ENCODE data around the gene SULT1A2. TPM values are rescaled to one million over a fixed set of nuclear protein-coding genes. Genes with fewer than 3 reads are reported as not detected.
"Not testable (repeated sequence)": the region's sequence is repeated elsewhere in the genome, so short reads cannot be mapped to it uniquely, and the experiment has no call there.

The SULT1A2 gene
- total RNA-seq, 1 experiment from 2014 or later, result 2.8 TPM

DNA sequence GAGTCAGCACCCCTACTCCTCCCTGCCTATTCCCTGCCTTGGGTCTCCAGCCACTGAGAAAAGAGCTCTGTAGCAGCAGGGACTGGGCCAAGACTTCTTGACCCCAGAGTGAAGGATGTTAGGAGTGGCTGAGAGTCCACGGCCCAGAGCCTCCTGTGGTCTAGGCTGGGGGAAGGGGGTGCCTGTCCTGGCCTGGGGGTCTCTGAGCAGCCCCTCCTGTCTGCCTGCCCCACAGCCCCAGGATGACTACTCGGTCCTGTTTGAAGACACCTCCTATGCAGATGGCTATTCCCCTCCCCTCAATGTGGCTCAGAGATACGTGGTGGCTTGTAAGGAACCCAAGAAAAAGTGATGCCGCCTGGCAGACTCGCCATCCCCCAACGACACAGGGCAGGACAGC, 5.5 kb downstream of the SULT1A2 start:
- DNase-seq (ENCODE audit: low spot score), result no peak

DNA sequence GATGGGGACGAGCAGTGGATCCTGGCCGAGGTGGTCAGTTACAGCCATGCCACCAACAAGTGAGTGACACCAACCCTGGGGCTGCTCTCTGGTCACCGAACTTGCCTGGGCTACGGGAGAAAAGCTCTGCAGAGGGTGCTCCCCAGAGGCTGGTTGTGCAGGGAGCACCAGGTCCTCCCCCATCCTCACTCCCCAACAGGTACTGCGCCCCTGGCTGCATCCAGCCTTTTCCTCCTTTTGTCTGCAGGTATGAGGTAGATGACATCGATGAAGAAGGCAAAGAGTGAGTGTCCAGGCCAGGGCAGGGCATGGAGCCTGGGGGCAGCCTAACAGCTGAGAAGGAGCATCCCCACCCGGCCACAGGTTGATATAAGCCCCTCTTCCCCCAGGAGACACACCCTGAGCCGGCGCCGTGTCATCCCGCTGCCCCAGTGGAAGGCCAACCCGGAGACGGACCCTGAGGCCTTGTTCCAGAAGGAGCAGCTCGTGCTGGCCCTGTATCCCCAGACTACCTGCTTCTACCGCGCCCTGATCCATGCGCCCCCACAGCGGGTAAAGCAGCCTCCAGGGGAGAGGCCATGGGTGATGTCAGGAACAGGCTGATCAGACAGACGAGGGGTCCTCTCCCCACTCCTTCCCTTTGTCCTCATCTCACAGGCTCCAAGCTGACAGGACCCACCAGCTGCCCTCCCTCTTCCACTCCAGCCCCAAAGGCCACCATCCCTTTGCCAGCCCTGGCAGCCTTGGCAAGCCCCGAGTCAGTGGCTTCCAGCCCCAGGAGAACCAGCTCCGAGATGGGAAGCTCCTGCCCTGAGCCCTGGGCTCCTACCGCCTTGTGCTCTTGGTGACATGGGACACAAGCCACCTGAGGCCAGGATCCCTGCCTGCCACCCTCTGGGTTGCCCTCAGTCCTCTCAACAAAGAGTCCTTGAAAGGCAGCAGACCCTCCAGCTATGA, 6.2 kb downstream of the SULT1A2 start:
- no peak for DNase-seq (ENCODE audit: low spot score)

DNA sequence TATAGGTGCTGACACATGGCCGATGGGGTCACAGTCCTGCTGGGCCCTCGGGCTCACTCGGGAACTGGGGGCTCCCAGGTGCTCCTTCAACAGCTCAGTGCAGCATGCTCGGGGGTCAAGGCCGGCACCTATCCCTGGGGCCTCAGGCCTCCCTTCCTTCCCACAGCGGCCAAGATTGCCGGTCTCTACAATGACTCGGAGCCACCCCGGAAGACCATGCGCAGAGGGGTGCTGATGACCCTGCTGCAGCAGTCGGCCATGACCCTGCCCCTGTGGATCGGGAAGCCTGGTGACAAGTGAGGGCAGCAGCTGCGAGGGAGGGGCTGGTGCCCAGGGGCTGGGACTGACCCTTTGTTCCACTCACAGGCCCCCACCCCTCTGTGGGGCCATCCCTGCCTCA, 6.9 kb downstream of the SULT1A2 start:
- DNase-seq (ENCODE audit: low spot score), result no peak

DNA sequence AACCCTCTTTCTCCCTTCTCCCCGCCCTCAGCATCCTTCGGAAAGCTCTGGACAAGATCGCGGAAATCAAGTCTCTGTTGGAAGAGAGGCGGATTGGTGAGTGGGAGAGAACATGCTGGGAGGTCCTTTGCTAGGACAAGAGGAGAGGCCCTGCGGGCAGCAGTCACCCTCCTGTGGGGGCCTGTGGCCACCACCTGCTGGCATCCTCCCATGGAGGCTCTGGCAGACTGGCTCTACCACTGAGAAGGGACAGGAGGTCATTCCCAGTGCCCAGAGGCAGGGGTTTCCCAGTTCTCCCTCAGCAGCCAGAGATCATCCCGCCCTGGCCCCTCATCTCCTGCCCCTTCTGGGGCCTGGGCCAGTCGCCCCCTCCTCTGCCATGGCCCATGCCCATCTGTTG, 7.8 kb downstream of the SULT1A2 start:
- no peak for DNase-seq (ENCODE audit: low spot score)

DNA sequence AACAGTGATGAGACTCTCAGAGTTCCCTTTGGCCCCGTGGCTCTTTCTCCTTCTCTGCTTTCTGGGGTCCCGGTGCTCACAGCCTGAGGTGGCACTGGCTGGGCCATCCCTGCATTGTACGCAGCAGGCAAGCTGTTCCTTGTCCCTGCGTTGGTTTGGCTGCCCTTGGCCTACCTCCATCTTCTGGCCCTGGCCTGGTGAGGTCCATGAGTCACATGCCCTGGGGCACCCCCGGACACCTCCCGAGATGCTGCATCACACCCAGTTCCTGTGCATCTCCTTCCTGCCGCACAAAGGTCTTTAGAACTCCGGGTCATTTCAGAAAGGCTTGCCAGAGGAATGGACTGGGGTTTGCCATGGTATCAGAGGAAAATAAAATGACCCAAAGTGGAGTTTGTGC, 9.5 kb downstream of the SULT1A2 start:
- DNase-seq (ENCODE audit: low spot score), result no peak

DNA sequence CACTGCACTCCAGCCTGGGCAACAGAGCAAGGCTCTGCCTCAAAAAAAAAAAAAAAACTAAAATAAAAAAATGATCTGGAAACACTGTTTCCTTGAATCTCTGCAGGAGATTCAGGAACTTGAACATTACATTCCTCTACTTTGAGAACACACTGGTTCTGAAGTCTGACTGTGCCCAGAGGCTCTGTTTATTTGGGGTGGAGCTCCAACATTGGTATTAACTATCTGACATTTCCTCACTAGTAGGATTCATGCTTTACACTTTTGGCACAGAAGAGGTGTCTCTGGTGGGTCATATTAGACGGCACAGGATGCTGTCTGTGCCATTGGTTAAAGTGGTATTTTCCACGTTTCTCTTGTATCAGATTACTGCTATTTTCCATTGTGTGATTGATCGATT, 10.4 kb downstream of the SULT1A2 start:
- DNase-seq (ENCODE audit: low spot score), result no peak

DNA sequence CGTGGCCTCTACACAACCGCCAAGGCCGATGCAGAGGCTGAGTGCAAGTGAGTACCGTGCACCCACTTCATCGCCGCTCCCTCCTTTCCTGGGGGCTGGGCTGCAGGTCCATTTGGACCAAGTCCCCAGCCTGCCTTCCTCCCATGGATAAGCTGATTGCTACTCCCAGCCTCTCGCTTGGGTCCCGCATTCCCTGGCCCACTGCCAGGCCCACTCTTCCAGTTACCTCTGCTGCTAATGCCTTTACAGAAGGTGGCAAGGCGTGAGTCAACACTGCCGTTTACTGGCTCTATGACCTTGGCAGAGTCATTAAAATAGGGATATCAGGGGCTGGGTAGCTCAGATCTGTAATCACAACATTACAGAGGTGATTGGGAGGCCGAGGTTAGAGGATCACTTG, 11.2 kb downstream of the SULT1A2 start:
- DNase-seq (ENCODE audit: low spot score), result no peak

DNA sequence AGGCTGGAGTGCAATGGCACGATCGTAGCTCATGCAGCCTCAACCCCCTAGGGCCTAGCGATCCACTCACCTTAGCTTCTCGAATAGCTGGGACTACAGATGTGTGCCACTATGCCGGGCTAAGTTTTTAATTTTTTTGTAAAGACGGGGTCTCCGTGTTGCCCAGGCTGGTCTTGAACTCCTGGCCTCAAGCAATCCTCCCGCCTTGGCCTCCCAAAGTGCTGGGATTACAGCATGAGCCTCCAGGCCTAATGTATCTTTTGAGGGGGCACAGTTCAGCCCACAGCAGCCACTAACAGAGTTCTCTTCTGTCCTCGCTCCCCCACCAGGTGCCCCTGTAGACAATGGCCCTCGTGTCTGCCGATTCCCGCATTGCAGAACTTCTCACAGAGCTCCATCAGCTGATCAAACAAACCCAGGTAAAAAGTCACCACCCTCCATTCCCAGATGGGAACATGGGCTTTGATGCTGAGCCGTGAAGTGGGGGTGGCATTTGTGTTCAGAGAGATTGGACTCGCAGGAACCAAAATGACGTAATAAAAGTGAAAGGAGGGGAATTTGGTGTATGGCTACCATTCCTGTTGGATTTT, 16.0 kb downstream of the SULT1A2 start:
- DNase-seq (ENCODE audit: low spot score), result no peak

DNA sequence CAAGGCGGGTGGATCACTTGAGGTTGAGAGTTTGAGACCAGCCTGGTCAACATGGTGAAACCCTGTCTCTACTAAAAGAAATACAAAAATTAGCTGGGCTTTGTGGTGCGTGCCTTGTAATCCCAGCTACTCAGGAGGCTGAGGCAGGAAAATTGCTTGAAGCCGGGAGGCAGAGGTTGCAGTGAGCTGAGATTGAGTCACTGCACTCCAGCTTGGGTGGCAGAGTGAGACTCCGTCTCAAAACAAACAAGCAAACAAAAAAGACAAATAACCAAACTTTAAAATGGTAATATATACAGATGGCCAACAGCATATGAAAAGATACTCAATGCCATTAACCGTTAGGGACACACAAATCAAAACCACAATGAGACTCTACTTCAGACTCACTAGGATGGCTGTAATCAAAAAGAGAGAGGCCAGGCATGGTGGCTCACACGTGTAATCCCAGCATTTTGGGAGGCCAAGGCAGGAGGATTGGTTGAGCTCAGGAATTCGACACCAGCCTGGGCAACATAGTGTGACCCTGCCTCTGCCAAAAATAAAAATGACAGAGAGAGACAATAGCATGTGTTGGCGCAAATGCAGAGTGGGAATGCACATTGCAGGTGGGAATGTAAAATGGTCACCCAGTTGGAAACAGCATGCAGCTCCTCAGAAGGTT, 21.3 kb downstream of the SULT1A2 start:
- DNase-seq (ENCODE audit: low spot score), result no peak

DNA sequence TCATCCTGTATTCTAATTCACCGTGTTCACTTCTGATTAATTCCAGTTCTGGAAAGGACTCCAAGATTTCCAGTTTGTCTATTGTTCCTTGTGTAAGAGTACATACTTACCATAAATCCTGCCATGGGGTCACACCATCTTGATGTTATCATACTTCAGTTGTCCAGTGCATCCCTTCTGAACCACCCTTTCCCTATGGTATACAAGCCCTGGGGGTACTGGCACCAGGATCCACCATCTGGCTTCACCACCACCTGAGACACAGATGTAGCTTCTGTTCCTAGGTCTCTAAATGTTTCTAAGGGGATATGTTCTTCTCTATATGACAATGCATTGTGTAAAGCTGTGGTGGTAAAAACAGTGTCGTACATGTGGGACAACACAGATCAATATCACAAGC, 21.9 kb downstream of the SULT1A2 start:
- no peak for DNase-seq (ENCODE audit: low spot score)

DNA sequence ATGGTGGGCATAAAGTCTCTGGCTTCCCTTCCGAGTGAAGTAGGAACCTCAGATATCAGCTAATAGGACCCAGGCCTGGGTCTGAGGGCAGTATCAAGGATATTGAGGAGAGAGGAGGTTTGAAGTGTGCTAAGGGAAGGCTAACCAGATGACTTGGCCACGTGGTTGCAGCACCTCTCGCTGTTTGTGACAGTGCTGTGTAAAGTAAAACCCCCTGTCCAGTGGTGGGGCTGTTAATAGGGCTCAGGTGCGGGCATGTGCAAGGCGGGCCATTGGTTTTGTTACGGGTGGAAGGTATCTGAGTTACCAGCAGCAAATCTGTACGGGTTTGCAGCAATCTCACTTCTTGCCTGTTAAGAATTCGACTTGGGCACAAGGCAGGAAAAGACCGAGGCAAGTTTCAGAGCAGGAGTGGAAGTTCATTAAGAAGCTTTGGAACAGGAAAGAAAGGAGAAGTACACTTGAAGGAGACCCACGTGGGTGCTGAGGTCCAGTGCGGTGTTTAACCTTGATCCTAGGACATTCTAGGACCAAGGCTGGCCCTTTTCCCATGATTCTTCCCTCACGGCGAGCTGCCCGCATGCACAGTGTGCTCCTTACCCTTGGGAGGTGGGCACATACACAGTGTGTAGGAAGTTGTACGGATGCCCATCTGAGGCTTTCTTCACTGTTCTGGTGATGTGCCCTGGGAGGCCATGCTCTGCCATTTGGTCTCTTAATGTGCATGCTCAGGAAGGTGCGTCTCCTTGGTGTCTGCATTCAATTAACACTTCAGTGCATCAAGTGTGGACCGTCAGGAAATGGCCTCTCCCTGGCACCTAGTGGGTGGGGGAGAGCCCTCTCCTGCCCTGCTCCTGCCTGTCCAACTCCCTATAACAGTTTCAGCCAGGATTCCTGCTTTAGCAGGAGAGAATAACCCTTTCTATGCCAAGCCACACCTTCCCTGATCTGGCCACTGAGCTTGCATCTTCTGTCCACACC, 22.8 kb downstream of the SULT1A2 start:
- DNase-seq (ENCODE audit: low spot score), result no peak

DNA sequence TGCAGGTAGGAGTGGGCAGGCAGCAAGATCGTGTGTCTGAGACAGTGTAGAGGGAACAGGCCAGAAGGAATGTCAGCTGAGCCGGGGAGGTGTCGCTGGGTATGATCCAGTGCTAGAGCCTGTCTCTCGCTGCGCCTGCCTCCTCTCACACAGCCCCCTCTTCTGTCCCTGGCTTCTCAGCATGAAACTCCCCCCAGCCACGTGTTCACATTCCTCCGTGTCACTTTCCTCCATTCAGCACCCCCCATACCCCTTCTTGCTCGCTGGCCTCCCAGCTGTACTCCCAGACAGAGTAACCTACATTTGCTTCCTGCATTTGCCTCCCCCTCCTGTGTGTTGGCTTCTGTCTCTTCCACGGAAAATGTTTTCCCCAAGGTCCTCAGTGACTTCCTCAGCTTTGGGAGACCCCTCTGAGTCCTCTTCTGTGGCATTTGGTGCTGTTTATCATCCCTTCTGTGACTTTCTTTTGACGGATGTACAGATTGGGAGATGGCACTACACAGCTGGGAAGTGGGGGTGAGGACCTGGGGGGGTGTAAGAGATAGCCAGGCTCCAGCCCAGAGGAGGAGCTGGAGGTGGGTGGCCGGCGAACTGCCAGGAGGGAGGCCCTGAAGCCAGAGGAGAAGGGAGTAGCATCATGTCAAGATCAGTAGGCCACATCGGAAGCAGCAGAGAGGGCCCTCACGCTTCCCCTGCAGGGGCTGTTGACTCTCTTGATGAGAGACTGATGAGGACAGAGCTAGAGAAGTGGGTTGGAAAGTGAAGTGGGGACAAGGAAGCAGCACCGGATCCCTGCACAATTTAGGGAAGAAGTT, 23.9 kb downstream of the SULT1A2 start:
- DNase-seq (ENCODE audit: low spot score), result no peak

DNA sequence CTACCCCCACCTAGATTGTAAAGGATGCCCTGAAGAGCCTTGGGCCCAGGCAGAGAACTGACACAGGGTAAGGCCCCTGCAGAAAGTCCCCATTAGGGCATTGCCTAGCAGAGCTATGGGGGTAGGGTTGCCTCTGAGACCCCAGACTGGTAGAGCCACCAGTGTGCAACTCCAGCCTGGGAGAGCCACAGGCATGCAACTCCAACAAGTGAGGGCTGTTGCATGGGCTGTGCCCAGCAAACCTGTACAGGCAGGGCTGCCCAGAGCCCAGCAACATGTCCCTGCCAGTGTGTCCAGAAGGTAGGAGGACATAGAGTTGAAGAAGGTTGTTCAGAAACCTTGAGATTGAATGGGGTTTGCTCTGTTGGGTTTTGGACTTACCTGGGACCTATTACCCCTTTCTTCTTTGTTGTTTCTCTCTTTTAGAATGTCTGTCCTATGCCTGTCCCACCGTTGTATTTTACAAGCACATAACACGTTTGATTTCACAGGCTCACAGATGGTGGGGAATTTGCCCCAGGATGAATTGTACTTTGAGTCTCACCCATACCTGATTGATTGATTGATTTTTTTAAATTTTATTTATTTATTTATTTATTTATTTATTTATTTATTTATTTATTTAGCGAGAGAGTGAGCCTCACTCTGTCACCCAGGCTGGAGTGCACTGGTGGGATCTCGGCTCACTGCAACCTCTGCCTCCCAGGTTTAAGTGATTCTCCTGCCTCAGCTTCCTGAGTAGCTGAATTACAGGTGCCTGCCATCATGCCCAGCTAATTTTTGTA, 26.7 kb downstream of the SULT1A2 start:
- no peak for DNase-seq (ENCODE audit: low spot score)

DNA sequence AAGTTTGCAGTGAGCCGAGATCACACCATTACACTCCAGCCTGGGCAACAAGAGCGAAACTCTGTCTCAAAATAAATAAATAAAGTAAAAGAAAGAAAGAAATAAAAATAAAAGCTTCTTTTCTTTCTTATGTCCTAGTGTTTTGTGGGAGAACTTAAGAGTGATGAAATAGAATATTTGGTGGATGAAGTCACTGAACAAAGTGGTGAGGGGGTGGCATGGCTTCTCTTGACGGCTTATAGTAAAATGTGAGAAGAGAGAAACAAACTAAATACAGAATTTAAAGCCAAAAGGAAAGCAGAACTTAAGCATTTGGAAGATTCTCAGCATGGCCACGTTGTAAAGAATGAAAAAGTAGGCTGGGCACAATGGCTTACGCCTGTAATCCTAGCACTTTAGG, 27.8 kb downstream of the SULT1A2 start:
- DNase-seq (ENCODE audit: low spot score), result no peak

DNA sequence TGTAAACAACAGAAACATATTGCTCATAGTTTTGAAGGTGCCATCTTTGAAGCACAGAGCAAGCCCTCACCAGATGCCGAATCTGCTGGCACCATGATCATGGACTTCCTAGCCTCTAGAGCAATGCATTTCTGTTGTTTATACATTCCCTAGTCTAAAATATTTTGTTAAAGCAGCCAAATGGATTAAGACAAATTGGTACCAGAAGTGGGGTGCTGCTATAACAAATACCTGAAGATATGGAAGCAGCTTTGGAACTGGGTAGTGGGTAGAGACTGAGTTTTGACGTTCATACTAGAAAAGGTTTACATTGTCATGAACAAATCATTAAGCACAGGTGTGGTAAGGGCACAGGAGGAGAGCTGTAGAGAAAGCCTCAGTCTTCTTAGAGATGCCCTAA, 29.6 kb downstream of the SULT1A2 start:
- DNase-seq (ENCODE audit: low spot score), result no peak

DNA sequence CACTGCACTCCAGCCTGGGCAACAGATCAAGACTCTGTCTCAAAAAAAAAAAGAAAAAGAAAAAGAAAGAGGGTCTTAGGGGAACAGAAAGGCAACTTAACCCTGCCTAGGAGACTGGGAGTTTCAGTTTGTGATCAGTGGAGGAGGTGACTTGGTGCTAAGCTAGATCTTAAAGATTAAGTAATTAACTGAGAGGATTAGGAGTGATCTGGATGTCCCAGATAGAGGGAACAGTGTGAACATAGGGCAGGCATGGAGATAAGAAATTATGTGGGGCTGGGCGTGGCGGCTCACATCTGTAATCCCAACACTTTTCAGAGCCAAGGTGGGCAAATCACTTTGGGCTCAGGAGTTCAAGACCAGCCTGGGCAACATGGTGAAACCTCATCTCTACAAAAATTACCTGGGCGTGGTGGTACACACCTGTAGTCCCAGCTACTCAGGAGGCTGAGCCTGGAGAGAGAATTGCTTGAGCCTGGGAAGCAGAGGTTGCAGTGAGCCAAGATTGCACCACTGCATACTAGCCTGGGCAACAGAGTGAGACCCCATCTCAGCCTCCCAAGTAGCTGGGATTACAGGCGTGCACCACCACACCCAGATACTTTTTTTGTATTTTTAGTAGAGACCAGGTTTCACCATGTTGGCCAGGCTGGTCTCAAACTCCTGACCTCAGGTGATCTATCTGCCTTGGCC, 30.5 kb downstream of the SULT1A2 start:
- not testable (repeated sequence) for DNase-seq (ENCODE audit: low spot score)

DNA sequence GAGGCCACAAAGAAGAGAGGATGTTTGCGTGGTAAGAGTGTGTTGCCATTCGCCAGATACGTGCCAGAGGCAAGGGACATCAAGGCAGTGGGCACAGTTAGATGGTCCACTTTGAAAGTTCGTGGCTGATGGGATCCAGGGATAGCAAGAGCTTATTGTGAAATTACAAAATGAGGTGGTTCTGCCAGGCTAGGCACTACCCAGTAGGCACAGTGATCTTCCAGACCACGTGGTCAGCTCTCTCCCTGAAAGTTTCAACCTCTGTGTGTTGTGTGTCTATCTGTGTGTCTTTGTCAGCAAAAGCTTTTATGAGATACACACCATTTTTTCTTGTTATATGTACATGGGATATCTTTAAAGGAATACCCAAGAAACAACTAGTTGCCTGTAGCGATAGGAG, 33.6 kb downstream of the SULT1A2 start:
- DNase-seq (ENCODE audit: low spot score), result no peak

DNA sequence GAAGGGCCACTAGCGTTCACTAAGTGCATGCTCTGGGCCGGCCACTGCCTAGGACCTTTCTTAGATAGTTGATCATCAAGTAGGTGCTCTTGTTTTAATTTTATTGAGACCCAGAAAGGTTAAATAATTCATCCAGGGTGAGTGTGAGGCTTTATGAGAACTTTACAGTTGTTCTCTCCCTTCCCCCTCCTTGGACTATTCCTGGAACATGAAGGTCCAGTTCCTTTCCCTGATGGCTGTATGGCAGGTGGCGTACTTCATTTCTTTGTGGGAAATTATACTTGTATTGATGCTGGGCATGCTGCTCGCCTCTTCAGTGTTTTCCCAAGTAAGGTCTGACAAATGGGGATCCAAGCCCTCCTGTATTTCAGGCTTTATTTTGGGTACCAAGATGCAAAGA, 34.7 kb downstream of the SULT1A2 start:
- DNase-seq (ENCODE audit: low spot score), result no peak

DNA sequence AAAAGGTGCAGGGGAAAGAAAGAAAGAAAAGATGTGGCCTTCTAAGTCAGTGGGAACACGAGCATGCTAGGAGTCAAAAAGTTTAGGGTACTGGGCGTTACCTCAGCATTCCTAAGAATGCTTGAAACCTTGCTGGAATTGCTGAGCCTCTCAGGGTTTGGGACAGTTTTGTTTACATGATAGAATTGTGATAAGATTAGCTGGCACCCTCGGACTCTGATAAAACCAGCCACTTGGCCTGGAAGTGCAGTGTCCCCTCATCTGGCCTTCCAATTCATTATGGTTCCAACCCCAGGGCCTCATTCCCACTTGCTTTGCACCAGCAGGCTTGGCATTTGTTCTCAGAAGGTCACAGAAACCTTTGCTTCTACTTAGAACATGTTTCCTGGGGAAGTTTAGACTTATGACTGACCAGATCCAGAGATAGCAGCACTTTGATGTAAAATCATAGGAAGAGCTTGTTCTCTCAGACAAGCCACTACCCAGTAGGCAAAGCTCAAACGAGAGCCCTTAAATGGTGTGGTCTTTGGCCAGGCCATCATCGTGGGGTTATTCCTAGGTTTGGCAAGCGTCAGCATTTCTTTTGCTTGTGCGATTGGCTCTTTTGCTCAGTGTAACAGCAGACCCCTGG, 35.2 kb downstream of the SULT1A2 start:
- DNase-seq (ENCODE audit: low spot score), result no peak
